HepG2 (cell line): ENCODE data around the gene TDRD1. TPM values are rescaled to one million over a fixed set of nuclear protein-coding genes. Genes with fewer than 3 reads are reported as not detected.

Experiments
- ATAC-seq: fragments of 200-7000 bp; cut with Tn5 transposase; 3 replicates; pipeline ENCODE4 v1.9.1; 2020; ENCODE audit warnings: mild to moderate bottlenecking, moderate library complexity
- BruUV-seq: library from RNA; stranded (reverse); fragments of 400-500 nt; replicated peaks from 2 replicates; lab custom pipeline; 2021; lab: Mats Ljungman, UMichigan
- CTCF ChIA-PET: fragments of 300-600 bp; formaldehyde crosslinking; extraction: SDS; loops from one replicate; lab custom pipeline; 2021; ENCODE audit warnings: low total read pairs, inconsistent platforms, low intra/inter-chr PET ratio; lab: Yijun Ruan, JAX
- POLR2A ChIA-PET: fragments of 350-600 bp; sonication (Branson Sonifier 250); formaldehyde crosslinking; loops from one replicate; lab custom pipeline; 2020; ENCODE audit warnings: antibody characterized with exemption, inconsistent platforms; lab: Yijun Ruan, JAX
- DNase-seq: peaks from one replicate; pipeline ENCODE4 v3.0.0-alpha.2; 2015; ENCODE audit warnings: low spot score
- FAIRE-seq: peaks from 3 replicates; lab custom pipeline; 2011; peaks lifted over from hg19 to GRCh38; lab: Jason Lieb, UNC
- H2AFZ ChIP-seq: one replicate; pipeline ENCODE4 v1.6.1; 2011; ENCODE audit warnings: low read length, inconsistent platforms
- H3K27ac ChIP-seq: fragments of 300-600 bp; 3 replicates; pipeline ENCODE4 v1.8.0; 2011; ENCODE audit warnings: mixed run types, mild to moderate bottlenecking, mixed read lengths, low read length, inconsistent platforms; ENCODE audit not compliant: insufficient read depth; ENCODE audit errors: extremely low read length
- H3K27me3 ChIP-seq, 2 experiments: fragments of 200-600 bp in 1 of 2; 2 replicates in 1 of 2; 3 replicates in 1 of 2; pipeline versions ENCODE4 v1.6.0 to v1.8.0; 2011; ENCODE audit warnings: low read length in 2 of 2, mild to moderate bottlenecking in 2 of 2, moderate library complexity in 2 of 2, inconsistent platforms in 1 of 2; ENCODE audit not compliant: insufficient read depth in 2 of 2, control insufficient read depth in 1 of 2
- H3K36me3 ChIP-seq, 2 experiments: fragments of 200-600 bp in 1 of 2; replicated peaks in 1 of 2; 2 replicates in 1 of 2; 3 replicates in 1 of 2; pipeline versions ENCODE4 v1.5.1 to v1.8.0; 2011; ENCODE audit warnings: low read length in 2 of 2, inconsistent platforms in 1 of 2; ENCODE audit not compliant: insufficient read depth in 2 of 2, control insufficient read depth in 1 of 2
- H3K4me1 ChIP-seq: 2 replicates; pipeline ENCODE4 v1.5.1; 2012; ENCODE audit warnings: low read length, inconsistent platforms; ENCODE audit not compliant: insufficient read depth
- H3K4me2 ChIP-seq: 2 replicates; pipeline ENCODE4 v1.6.0; 2011; ENCODE audit warnings: low read depth, low read length, inconsistent platforms
- H3K4me3 ChIP-seq, 3 experiments: fragments of 200-600 bp in 1 of 3; sonication (generic), shearing (Covaris generic) in 1 of 3; replicated peaks in 1 of 3; 2 replicates each; pipeline ENCODE4 v1.5.1; 2011 to 2016; ENCODE audit warnings: low read length in 3 of 3, inconsistent platforms in 2 of 3, low read depth in 2 of 3, mild to moderate bottlenecking in 2 of 3, control low read depth in 1 of 3, mixed read lengths in 1 of 3; ENCODE audit not compliant: insufficient read depth in 1 of 3
- H3K79me2 ChIP-seq: one replicate; pipeline ENCODE4 v1.6.1; 2011; ENCODE audit warnings: low read length, inconsistent platforms; ENCODE audit not compliant: insufficient read depth
- H3K9ac ChIP-seq: 2 replicates; pipeline ENCODE4 v1.6.0; 2011; ENCODE audit warnings: mild to moderate bottlenecking, low read depth, low read length, inconsistent platforms; ENCODE audit not compliant: insufficient read depth
- H3K9me3 ChIP-seq: 2 replicates; pipeline ENCODE4 v1.5.1; 2012; ENCODE audit warnings: mild to moderate bottlenecking, low read length
- H4K20me1 ChIP-seq: 2 replicates; pipeline ENCODE4 v1.6.0; 2011; ENCODE audit warnings: inconsistent platforms, mild to moderate bottlenecking, low read length, moderate library complexity; ENCODE audit not compliant: insufficient read depth
- DPF2 ChIP-seq: sonication (generic); formaldehyde crosslinking; IDR thresholded peaks from 2 replicates; pipeline ENCODE4 v1.4.0; 2020; ENCODE audit warnings: mild to moderate bottlenecking, low read depth, missing genetic modification reagents, borderline replicate concordance
- GATAD2A ChIP-seq: IDR thresholded peaks from 2 replicates; pipeline ENCODE4 v1.6.1; 2016
- MZF1 ChIP-seq: sonication (generic); formaldehyde crosslinking; IDR thresholded peaks from 2 replicates; pipeline ENCODE4 v1.8.1; 2023; ENCODE audit warnings: mild to moderate bottlenecking, missing genetic modification reagents, borderline replicate concordance
- RFX5 ChIP-seq: IDR thresholded peaks from 2 replicates; pipeline ENCODE4 v1.6.1; 2011; ENCODE audit warnings: low read depth, low read length, improper control_type of control experiment
- SNAPC2 ChIP-seq: sonication (generic); formaldehyde crosslinking; IDR thresholded peaks from 2 replicates; pipeline ENCODE4 v1.8.1; 2022; ENCODE audit warnings: mild to moderate bottlenecking, missing genetic modification reagents
- SOX6 ChIP-seq, 2 experiments: fragments of 450-650 bp in 1 of 2; sonication (generic) in 1 of 2; formaldehyde crosslinking in 1 of 2; IDR thresholded peaks; 2 replicates each; pipeline versions ENCODE4 v1.4.0 to v1.6.1; 2017 to 2020; ENCODE audit warnings: antibody characterized with exemption in 1 of 2, mild to moderate bottlenecking in 1 of 2, missing genetic modification reagents in 1 of 2
- ZNF251 ChIP-seq: sonication (generic); formaldehyde crosslinking; IDR thresholded peaks from 2 replicates; pipeline ENCODE4 v1.9.0; 2021; ENCODE audit warnings: mild to moderate bottlenecking, missing genetic modification reagents
- ZNF354B ChIP-seq: sonication (generic); formaldehyde crosslinking; IDR thresholded peaks from 2 replicates; pipeline ENCODE4 v1.8.0; 2022; ENCODE audit warnings: mild to moderate bottlenecking, missing genetic modification reagents
- ZNF546 ChIP-seq: sonication (generic); formaldehyde crosslinking; conservative IDR thresholded peaks from 2 replicates; pipeline ENCODE4 v1.8.1; 2023; ENCODE audit warnings: mild to moderate bottlenecking, missing genetic modification reagents
- ZNF567 ChIP-seq: sonication (generic); formaldehyde crosslinking; IDR thresholded peaks from 2 replicates; pipeline ENCODE4 v1.8.1; 2023; ENCODE audit warnings: mild to moderate bottlenecking, missing genetic modification reagents, borderline replicate concordance
- ZNF724P ChIP-seq: sonication (generic); formaldehyde crosslinking; IDR thresholded peaks from 2 replicates; pipeline ENCODE4 v1.8.0; 2022; ENCODE audit warnings: missing genetic modification reagents, borderline replicate concordance
- ZNF878 ChIP-seq: sonication (generic); formaldehyde crosslinking; IDR thresholded peaks from 2 replicates; pipeline ENCODE4 v1.8.1; 2023; ENCODE audit warnings: mild to moderate bottlenecking, missing genetic modification reagents, moderate library complexity
- WGBS: methylation state at CpG from one replicate; pipeline ENCODE4 v1.1.6; 2017; ENCODE audit warnings: low lambda C conversion rate; 5-methylcytosine and 5-hydroxymethylcytosine counted together
- in situ Hi-C: cut with HindIII; loops from 2 replicates; pipeline ENCODE4 v1.10.0; 2017; ENCODE audit warnings: low pct_unique_long_range_greater_than_20kb; ENCODE audit not compliant: extremely low pct_ligation_motif_present
- intact Hi-C: fragments of 100-400 bp; cut with micrococcal nuclease; formaldehyde crosslinking; loops from one replicate; pipeline ENCODE4 v1.10.0; 2022; ENCODE audit not compliant: unreplicated experiment
- polyA plus RNA-seq, 8 experiments: library from polyadenylated mRNA; depleted of rRNA in 3 of 8; stranded (reverse) in 7 of 8; unstranded in 1 of 8; fragments of >200 nt; fragmentation: Illumina TruSeq in 4 of 8; extraction: Trizol in 4 of 8; gene quantifications; 2 replicates each; pipeline versions ENCODE4 v1.2.1 to v1.2.3, GENCODE V29; 2011 to 2016; ENCODE audit warnings: low read depth in 4 of 8, missing spikeins in 1 of 8, mixed read lengths in 1 of 8; ENCODE audit not compliant: insufficient read depth in 1 of 8
- total RNA-seq, 5 experiments: library from RNA; depleted of rRNA; stranded (reverse); fragments of >200 nt; fragmentation: Illumina TruSeq; extraction: Trizol; gene quantifications; 2 replicates each; pipeline ENCODE4 v1.2.3, GENCODE V29; 2016; ENCODE audit warnings: low read depth in 1 of 5
- TF ChIP-seq, protein P1 (sequence below): fragments of 450-650 bp; IDR thresholded peaks from 2 replicates; pipeline ENCODE4 v1.6.1; 2017
- TF ChIP-seq, protein P2 (sequence below): sonication (generic); formaldehyde crosslinking; IDR thresholded peaks from 2 replicates; pipeline ENCODE4; 2020; ENCODE audit warnings: missing genetic modification reagents, mild to moderate bottlenecking, borderline replicate concordance
- TF ChIP-seq, protein P3 (sequence below): sonication (generic); formaldehyde crosslinking; IDR thresholded peaks from 2 replicates; pipeline ENCODE4 v1.4.0; 2020; ENCODE audit warnings: mild to moderate bottlenecking, missing genetic modification reagents

The TDRD1 gene
- total and polyA plus RNA-seq, 2 of the 13 experiments (the other 11 are each of a cell fraction or from before 2014, with no cell fraction given) = not detected

DNA sequence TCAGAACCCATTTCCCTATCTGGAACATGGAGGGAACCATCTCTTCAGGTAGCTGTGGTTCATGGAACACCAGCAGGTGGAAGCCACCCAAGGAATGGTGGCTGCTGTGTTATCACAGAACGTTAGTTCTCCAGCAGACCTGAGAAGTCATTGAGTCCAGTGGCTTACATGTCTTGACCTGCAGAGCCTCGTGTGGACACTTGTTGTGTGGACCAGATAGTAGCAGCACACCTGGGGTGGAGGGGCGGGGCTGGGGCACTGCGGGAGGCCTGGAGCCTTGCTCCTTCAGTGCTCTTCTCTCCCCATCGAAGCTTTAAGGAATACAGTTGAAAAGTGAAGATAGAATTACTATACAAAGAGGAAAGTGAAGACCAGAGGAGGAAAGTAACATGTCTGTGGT lies 102.3 kb downstream of the TDRD1 start:
- no peak for FAIRE-seq
- POLR2A ChIA-PET = no interaction called here

More for the DNA sequence above, 102.3 kb downstream of the TDRD1 start:
- Histone ChIP-seq H3K4me1 (no peaks in the 10 kb centered on the region), H3K4me3 (no peak overlapping the region), H3K36me3 (no peaks in the 10 kb centered on the region)
- TF ChIP-seq, protein P1, sequence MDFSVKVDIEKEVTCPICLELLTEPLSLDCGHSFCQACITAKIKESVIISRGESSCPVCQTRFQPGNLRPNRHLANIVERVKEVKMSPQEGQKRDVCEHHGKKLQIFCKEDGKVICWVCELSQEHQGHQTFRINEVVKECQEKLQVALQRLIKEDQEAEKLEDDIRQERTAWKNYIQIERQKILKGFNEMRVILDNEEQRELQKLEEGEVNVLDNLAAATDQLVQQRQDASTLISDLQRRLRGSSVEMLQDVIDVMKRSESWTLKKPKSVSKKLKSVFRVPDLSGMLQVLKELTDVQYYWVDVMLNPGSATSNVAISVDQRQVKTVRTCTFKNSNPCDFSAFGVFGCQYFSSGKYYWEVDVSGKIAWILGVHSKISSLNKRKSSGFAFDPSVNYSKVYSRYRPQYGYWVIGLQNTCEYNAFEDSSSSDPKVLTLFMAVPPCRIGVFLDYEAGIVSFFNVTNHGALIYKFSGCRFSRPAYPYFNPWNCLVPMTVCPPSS = no peak
- no peak for TF ChIP-seq DPF2
- no peak for TF ChIP-seq ZNF724P (CRISPR knock-in tag)
- TF ChIP-seq ZNF567 = no peak
- no peak for TF ChIP-seq RFX5
- no peak for TF ChIP-seq GATAD2A (CRISPR knock-in tag)
- no peak for TF ChIP-seq ZNF354B (CRISPR knock-in tag)
- TF ChIP-seq ZNF546 (CRISPR knock-in tag) = no peak
- no peak for TF ChIP-seq ZNF878 (CRISPR knock-in tag)
- no peak for TF ChIP-seq SNAPC2 (CRISPR knock-in tag)
- TF ChIP-seq, protein P2, sequence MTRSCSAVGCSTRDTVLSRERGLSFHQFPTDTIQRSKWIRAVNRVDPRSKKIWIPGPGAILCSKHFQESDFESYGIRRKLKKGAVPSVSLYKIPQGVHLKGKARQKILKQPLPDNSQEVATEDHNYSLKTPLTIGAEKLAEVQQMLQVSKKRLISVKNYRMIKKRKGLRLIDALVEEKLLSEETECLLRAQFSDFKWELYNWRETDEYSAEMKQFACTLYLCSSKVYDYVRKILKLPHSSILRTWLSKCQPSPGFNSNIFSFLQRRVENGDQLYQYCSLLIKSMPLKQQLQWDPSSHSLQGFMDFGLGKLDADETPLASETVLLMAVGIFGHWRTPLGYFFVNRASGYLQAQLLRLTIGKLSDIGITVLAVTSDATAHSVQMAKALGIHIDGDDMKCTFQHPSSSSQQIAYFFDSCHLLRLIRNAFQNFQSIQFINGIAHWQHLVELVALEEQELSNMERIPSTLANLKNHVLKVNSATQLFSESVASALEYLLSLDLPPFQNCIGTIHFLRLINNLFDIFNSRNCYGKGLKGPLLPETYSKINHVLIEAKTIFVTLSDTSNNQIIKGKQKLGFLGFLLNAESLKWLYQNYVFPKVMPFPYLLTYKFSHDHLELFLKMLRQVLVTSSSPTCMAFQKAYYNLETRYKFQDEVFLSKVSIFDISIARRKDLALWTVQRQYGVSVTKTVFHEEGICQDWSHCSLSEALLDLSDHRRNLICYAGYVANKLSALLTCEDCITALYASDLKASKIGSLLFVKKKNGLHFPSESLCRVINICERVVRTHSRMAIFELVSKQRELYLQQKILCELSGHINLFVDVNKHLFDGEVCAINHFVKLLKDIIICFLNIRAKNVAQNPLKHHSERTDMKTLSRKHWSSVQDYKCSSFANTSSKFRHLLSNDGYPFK (CRISPR knock-in tag) = no peak
- TF ChIP-seq ZNF251 (CRISPR knock-in tag) = no peak
- TF ChIP-seq MZF1 (CRISPR knock-in tag) = no peak
- no peak for TF ChIP-seq SOX6 (IDR thresholded peaks at IDR 0.05)
- no peak for TF ChIP-seq SOX6 (CRISPR knock-in tag; IDR thresholded peaks at IDR 0.05)
- TF ChIP-seq, protein P3, sequence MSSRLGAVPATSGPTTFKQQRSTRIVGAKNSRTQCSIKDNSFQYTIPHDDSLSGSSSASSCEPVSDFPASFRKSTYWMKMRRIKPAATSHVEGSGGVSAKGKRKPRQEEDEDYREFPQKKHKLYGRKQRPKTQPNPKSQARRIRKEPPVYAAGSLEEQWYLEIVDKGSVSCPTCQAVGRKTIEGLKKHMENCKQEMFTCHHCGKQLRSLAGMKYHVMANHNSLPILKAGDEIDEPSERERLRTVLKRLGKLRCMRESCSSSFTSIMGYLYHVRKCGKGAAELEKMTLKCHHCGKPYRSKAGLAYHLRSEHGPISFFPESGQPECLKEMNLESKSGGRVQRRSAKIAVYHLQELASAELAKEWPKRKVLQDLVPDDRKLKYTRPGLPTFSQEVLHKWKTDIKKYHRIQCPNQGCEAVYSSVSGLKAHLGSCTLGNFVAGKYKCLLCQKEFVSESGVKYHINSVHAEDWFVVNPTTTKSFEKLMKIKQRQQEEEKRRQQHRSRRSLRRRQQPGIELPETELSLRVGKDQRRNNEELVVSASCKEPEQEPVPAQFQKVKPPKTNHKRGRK (CRISPR knock-in tag) = no peak
- TF ChIP-seq, all 625 proteins: peak for 0
- Histone ChIP-seq H3K27ac (no peak overlapping the region), H2AFZ (no peak overlapping the region), H3K9me3 (no peaks in the 10 kb centered on the region), H3K9ac (no peak overlapping the region), H3K79me2 (no peaks in the 10 kb centered on the region), H3K27me3 (peaks cover 6 to 34% of the 10 kb centered on the region in 2 experiments; a peak in 4 of 5 replicates), H4K20me1 (no peaks in the 10 kb centered on the region), H3K4me2 (no peak overlapping the region)
- in situ Hi-C loops (no loop called here), intact Hi-C loops (no loop called here)
- CTCF ChIA-PET = no interaction called here
- 18% methylated on average over 5 of the region's 5 CpGs for WGBS
- ATAC-seq = no peak
- no peak for DNase-seq
- BruUV-seq = no TSS peak
